ENCODE data around the gene SLC9A9.

DNA sequence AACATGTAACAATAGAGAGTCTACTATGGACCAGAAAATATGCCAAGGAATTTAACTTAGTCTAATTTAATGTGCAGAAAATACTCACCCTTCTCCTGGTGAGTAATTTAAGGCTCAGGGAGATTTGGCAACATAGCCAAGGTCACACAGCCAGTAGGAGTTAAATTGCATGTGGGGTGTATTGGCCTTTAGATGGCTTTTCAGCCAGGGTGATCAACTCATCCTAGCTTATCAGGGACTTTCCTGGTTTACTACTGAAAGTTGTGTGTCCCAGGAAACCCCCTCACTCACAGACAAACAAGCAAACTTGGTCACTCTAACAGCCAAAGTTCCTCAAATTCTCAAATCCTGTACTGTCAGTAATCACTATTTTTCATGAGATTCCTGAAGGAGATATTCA lies 2.6 kb upstream of the SLC9A9 start:
- TF ChIP-seq POLR2A (IDR thresholded peaks at IDR 0.05; ENCODE audit: low read depth, low read length) (no peak), CTCF (IDR thresholded peaks at IDR 0.05 in 2 of 3, conservative IDR thresholded peaks at IDR 0.05 in 1 of 3; ENCODE audit: control insufficient read depth in 2 of 3, extremely low read depth in 1 of 3, insufficient read depth in 1 of 3, low read depth in 3 of 3, low read length in 3 of 3) (no peak), SUZ12 (IDR thresholded peaks at IDR 0.05; ENCODE audit: unreplicated experiment) (no peak), TBL1XR1 (IDR thresholded peaks at IDR 0.05; ENCODE audit: low read depth, low read length) (no peak), RBBP5 (conservative IDR thresholded peaks at IDR 0.05) (no peak), ATF7 (IDR thresholded peaks at IDR 0.05; ENCODE audit: low read depth) (no peak), CBX5 (IDR thresholded peaks at IDR 0.05; ENCODE audit: low read depth) (no peak), MYB (IDR thresholded peaks at IDR 0.05; ENCODE audit: borderline replicate concordance, low read depth, low read length) (no peak), SREBF2 (IDR thresholded peaks at IDR 0.05; ENCODE audit: low read length) (no peak), SMC3 (IDR thresholded peaks at IDR 0.05; ENCODE audit: borderline replicate concordance, low read length) (no peak)
- TF ChIP-seq, protein P1, sequence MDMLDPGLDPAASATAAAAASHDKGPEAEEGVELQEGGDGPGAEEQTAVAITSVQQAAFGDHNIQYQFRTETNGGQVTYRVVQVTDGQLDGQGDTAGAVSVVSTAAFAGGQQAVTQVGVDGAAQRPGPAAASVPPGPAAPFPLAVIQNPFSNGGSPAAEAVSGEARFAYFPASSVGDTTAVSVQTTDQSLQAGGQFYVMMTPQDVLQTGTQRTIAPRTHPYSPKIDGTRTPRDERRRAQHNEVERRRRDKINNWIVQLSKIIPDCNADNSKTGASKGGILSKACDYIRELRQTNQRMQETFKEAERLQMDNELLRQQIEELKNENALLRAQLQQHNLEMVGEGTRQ (IDR thresholded peaks at IDR 0.05; ENCODE audit: borderline replicate concordance, low read depth, low read length) = no peak
- TF ChIP-seq, protein P2, sequence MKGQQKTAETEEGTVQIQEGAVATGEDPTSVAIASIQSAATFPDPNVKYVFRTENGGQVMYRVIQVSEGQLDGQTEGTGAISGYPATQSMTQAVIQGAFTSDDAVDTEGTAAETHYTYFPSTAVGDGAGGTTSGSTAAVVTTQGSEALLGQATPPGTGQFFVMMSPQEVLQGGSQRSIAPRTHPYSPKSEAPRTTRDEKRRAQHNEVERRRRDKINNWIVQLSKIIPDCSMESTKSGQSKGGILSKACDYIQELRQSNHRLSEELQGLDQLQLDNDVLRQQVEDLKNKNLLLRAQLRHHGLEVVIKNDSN (IDR thresholded peaks at IDR 0.05; ENCODE audit: borderline replicate concordance, extremely low read length, insufficient read depth, low read depth, low read length) = no peak
